WTC11 (cell line): ENCODE measurements around the gene ALK. TPM values are rescaled to one million over a fixed set of nuclear protein-coding genes. Genes with fewer than 3 reads are reported as not detected.

Experiments used
- ATAC-seq: fragments of 200-7000 bp; cut with Tn5 transposase; 2 replicates; pipeline ENCODE4 v1.10.0; 2021; ENCODE audit warnings: mild to moderate bottlenecking, moderate library complexity
- CTCF ChIA-PET: fragments of 300-600 bp; sonication (Branson Sonifier 250); formaldehyde crosslinking; loops from one replicate; lab custom pipeline; 2021; ENCODE audit warnings: antibody characterized with exemption; lab: Charles Lee
- POLR2A ChIA-PET: fragments of 350-600 bp; sonication (Branson Sonifier 250); formaldehyde crosslinking; loops from one replicate; lab custom pipeline; 2021; ENCODE audit warnings: antibody characterized with exemption; lab: Charles Lee
- DNase-seq: peaks from one replicate; pipeline ENCODE4 v3.0.0; 2021; ENCODE audit warnings: low spot score
- H3K27ac Mint-ChIP-seq: 2 replicates; pipeline ENCODE4 v1.8.0; 2021; ENCODE audit warnings: mixed read lengths
- H3K27me3 Mint-ChIP-seq: 2 replicates; pipeline ENCODE4 v1.8.0; 2021; ENCODE audit warnings: low read depth, mild to moderate bottlenecking, moderate library complexity, mixed read lengths
- H3K36me3 Mint-ChIP-seq: 2 replicates; pipeline ENCODE4 v1.8.0; 2021; ENCODE audit warnings: mixed read lengths
- H3K4me1 Mint-ChIP-seq: 2 replicates; pipeline ENCODE4 v1.8.0; 2022; ENCODE audit warnings: mixed read lengths
- H3K4me3 Mint-ChIP-seq: 2 replicates; pipeline ENCODE4 v1.8.0; 2021; ENCODE audit warnings: mild to moderate bottlenecking, moderate library complexity, mixed read lengths
- H3K9me3 Mint-ChIP-seq: 2 replicates; pipeline ENCODE4 v1.8.0; 2021; ENCODE audit warnings: mixed read lengths
- CBFB ChIP-seq: sonication (generic); formaldehyde crosslinking; IDR thresholded peaks from 2 replicates; pipeline ENCODE4 v1.8.1; 2022; ENCODE audit warnings: mild to moderate bottlenecking, low read depth, missing genetic modification reagents
- GABPB1 ChIP-seq: sonication (generic); formaldehyde crosslinking; IDR thresholded peaks from 2 replicates; pipeline ENCODE4 v1.8.1; 2023; ENCODE audit warnings: mild to moderate bottlenecking, missing genetic modification reagents
- GRHL2 ChIP-seq: fragments of 250-450 bp; sonication (Bioruptor Pico); IDR thresholded peaks from 2 replicates; pipeline ENCODE4 v1.8.0; 2022; ENCODE audit warnings: mild to moderate bottlenecking, moderate library complexity; ENCODE audit not compliant: insufficient replicate concordance, severe bottlenecking
- GTF2I ChIP-seq: fragments of 250-450 bp; sonication (Bioruptor Pico); conservative IDR thresholded peaks from 2 replicates; pipeline ENCODE4 v1.4.0; 2021; ENCODE audit warnings: mild to moderate bottlenecking
- JAZF1 ChIP-seq: fragments of 250-450 bp; sonication (Bioruptor Pico); IDR thresholded peaks from 2 replicates; pipeline ENCODE4 v1.9.0; 2021; ENCODE audit warnings: moderate library complexity, mild to moderate bottlenecking, inconsistent platforms
- MXD4 ChIP-seq: fragments of 250-450 bp; sonication (Bioruptor Pico); IDR thresholded peaks from 2 replicates; pipeline ENCODE4 v1.8.0; 2021; ENCODE audit warnings: mild to moderate bottlenecking, moderate library complexity, borderline replicate concordance
- NFATC4 ChIP-seq: fragments of 250-450 bp; sonication (Bioruptor Pico); IDR thresholded peaks from 2 replicates; pipeline ENCODE4 v1.9.0; 2021; ENCODE audit warnings: mild to moderate bottlenecking
- NR2C2 ChIP-seq: sonication (generic); formaldehyde crosslinking; IDR thresholded peaks from 2 replicates; pipeline ENCODE4 v1.8.0; 2022; ENCODE audit warnings: mild to moderate bottlenecking, missing genetic modification reagents
- NR3C1 ChIP-seq: sonication (generic); formaldehyde crosslinking; conservative IDR thresholded peaks from 2 replicates; pipeline ENCODE4 v1.8.1; 2023; ENCODE audit warnings: low read depth, mild to moderate bottlenecking, missing genetic modification reagents
- OVOL2 ChIP-seq: fragments of 250-450 bp; sonication (Bioruptor Pico); IDR thresholded peaks from 2 replicates; pipeline ENCODE4 v1.9.0; 2021; ENCODE audit warnings: mild to moderate bottlenecking, borderline replicate concordance
- RORB ChIP-seq: fragments of 250-450 bp; sonication (Bioruptor Pico); IDR thresholded peaks from 2 replicates; pipeline ENCODE4 v1.9.0; 2021; ENCODE audit warnings: mild to moderate bottlenecking
- SP1 ChIP-seq: sonication (generic); formaldehyde crosslinking; conservative IDR thresholded peaks from 2 replicates; pipeline ENCODE4 v1.8.1; 2022; ENCODE audit warnings: missing genetic modification reagents
- ZBTB21 ChIP-seq: sonication (generic); formaldehyde crosslinking; IDR thresholded peaks from 2 replicates; pipeline ENCODE4 v1.8.1; 2023; ENCODE audit warnings: mild to moderate bottlenecking, missing genetic modification reagents, borderline replicate concordance
- ZBTB43 ChIP-seq: sonication (generic); formaldehyde crosslinking; IDR thresholded peaks from 2 replicates; pipeline ENCODE4 v1.8.1; 2023; ENCODE audit warnings: mild to moderate bottlenecking, missing genetic modification reagents
- ZNF138 ChIP-seq: sonication (generic); formaldehyde crosslinking; conservative IDR thresholded peaks from 2 replicates; pipeline ENCODE4 v1.8.1; 2022; ENCODE audit warnings: mild to moderate bottlenecking, moderate library complexity, missing genetic modification reagents
- ZNF416 ChIP-seq: fragments of 250-450 bp; sonication (Bioruptor Pico); IDR thresholded peaks from 2 replicates; pipeline ENCODE4 v1.9.0; 2021; ENCODE audit warnings: mild to moderate bottlenecking, inconsistent platforms
- ZNF512 ChIP-seq: sonication (generic); formaldehyde crosslinking; IDR thresholded peaks from 2 replicates; pipeline ENCODE4 v1.8.1; 2022; ENCODE audit warnings: missing genetic modification reagents, borderline replicate concordance
- total RNA-seq: library from RNA; stranded (reverse); gene quantifications from 3 replicates; pipeline ENCODE4 v1.2.3, GENCODE V29; 2021
- TF ChIP-seq, protein P1 (sequence below): fragments of 250-450 bp; sonication (Bioruptor Pico); IDR thresholded peaks from 2 replicates; pipeline ENCODE4 v1.9.0; 2021; ENCODE audit warnings: mild to moderate bottlenecking
- TF ChIP-seq, protein P2 (sequence below): fragments of 250-450 bp; sonication (Bioruptor Pico); IDR thresholded peaks from 2 replicates; pipeline ENCODE4 v1.9.0; 2021; ENCODE audit warnings: moderate library complexity, mild to moderate bottlenecking, inconsistent platforms, borderline replicate concordance
- TF ChIP-seq, protein P3 (sequence below): fragments of 250-450 bp; sonication (Bioruptor Pico); IDR thresholded peaks from 2 replicates; pipeline ENCODE4 v1.8.0; 2021; ENCODE audit warnings: mild to moderate bottlenecking
- TF ChIP-seq, protein P4 (sequence below): fragments of 200-600 bp; IDR thresholded peaks from 2 replicates; pipeline ENCODE4 v1.8.0; 2022; ENCODE audit warnings: antibody characterized with exemption

ALK gene
- total RNA-seq, 1 experiment from 2014 or later, result not detected

DNA sequence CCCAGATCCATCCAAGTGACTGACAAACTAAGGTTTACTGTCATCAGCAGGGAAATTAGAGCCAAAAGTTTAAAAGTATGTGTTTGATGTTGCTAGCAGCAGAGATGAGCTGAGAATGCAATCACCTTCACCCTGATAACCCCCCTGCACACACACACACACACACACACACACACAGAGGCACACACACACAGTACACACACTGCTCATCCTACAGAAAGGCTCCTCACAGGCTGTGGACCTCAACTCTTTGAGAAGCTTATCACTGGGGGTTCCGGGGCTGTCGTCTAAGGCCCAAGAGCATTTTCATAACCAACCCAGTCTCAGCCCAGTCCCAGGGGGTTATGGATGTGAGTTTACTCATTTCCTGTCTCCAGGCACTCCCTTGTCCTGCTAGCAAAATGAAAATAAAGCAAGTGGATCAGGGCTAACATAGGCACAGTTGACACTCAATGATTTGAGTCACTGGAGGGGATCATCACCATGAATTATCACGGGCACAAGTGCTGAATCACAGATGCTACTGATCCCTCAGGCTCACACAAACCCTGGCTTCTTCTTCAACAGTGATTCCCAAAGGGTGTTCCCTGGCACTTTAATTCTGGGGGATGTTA is 76.6 kb downstream of the ALK start:
- H3K4me3 Mint-ChIP-seq, result no peak overlapping the region
- CTCF ChIA-PET, result no interaction called here
- H3K27ac Mint-ChIP-seq, result no peak overlapping the region
- DNase-seq (no peak), ATAC-seq (no peak)
- peaks cover 8% of the 10 kb centered on the region for H3K4me1 Mint-ChIP-seq
- POLR2A ChIA-PET, result no interaction called here
- H3K36me3 Mint-ChIP-seq, result no peaks in the 10 kb centered on the region
- peaks cover 2% of the 10 kb centered on the region; the same call in 1 of the 2 replicates for H3K27me3 Mint-ChIP-seq
- TF ChIP-seq ZNF416 (CRISPR knock-in tag) (no peak), RORB (no peak), NFATC4 (CRISPR knock-in tag) (no peak), CBFB (CRISPR knock-in tag) (no peak), GTF2I (CRISPR knock-in tag) (no peak), JAZF1 (CRISPR knock-in tag) (no peak), NR2C2 (CRISPR knock-in tag) (no peak)
- TF ChIP-seq, protein P1, sequence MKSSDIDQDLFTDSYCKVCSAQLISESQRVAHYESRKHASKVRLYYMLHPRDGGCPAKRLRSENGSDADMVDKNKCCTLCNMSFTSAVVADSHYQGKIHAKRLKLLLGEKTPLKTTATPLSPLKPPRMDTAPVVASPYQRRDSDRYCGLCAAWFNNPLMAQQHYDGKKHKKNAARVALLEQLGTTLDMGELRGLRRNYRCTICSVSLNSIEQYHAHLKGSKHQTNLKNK, result no peak
- TF ChIP-seq, protein P2, sequence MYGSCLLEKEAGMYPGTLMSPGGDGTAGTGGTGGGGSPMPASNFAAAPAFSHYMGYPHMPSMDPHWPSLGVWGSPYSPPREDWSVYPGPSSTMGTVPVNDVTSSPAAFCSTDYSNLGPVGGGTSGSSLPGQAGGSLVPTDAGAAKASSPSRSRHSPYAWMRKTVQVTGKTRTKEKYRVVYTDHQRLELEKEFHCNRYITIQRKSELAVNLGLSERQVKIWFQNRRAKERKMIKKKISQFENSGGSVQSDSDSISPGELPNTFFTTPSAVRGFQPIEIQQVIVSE, result no peak
- TF ChIP-seq, protein P3, sequence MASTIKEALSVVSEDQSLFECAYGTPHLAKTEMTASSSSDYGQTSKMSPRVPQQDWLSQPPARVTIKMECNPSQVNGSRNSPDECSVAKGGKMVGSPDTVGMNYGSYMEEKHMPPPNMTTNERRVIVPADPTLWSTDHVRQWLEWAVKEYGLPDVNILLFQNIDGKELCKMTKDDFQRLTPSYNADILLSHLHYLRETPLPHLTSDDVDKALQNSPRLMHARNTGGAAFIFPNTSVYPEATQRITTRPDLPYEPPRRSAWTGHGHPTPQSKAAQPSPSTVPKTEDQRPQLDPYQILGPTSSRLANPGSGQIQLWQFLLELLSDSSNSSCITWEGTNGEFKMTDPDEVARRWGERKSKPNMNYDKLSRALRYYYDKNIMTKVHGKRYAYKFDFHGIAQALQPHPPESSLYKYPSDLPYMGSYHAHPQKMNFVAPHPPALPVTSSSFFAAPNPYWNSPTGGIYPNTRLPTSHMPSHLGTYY (CRISPR knock-in tag), result no peak
- H3K9me3 Mint-ChIP-seq, result no peaks in the 10 kb centered on the region

- H3K27ac Mint-ChIP-seq, result no peak overlapping the region
- ChIA-PET CTCF (interaction anchor here (0.6 to 1.0 kb wide), 3 partner anchors 80 to 212 kb away, joined by 3 to 5 read pairs (median 3); partner anchors contain the start of gene ALK), POLR2A (no interaction called here)
- no peak overlapping the region for H3K4me3 Mint-ChIP-seq
- H3K36me3 Mint-ChIP-seq, result peaks cover 8% of the 10 kb centered on the region
- ATAC-seq (peak; percentile 80), DNase-seq (peak; percentile 54)
- TF ChIP-seq NR3C1 (CRISPR knock-in tag), result no peak
- TF ChIP-seq SP1 (CRISPR knock-in tag), result no peak
- TF ChIP-seq ZBTB21 (CRISPR knock-in tag), result no peak
- TF ChIP-seq, protein P4, sequence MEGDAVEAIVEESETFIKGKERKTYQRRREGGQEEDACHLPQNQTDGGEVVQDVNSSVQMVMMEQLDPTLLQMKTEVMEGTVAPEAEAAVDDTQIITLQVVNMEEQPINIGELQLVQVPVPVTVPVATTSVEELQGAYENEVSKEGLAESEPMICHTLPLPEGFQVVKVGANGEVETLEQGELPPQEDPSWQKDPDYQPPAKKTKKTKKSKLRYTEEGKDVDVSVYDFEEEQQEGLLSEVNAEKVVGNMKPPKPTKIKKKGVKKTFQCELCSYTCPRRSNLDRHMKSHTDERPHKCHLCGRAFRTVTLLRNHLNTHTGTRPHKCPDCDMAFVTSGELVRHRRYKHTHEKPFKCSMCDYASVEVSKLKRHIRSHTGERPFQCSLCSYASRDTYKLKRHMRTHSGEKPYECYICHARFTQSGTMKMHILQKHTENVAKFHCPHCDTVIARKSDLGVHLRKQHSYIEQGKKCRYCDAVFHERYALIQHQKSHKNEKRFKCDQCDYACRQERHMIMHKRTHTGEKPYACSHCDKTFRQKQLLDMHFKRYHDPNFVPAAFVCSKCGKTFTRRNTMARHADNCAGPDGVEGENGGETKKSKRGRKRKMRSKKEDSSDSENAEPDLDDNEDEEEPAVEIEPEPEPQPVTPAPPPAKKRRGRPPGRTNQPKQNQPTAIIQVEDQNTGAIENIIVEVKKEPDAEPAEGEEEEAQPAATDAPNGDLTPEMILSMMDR, result peak; percentile 77
- no peak for TF ChIP-seq ZBTB43 (CRISPR knock-in tag)
- no peak for TF ChIP-seq MXD4 (CRISPR knock-in tag)
- TF ChIP-seq GRHL2 (CRISPR knock-in tag), result no peak
- no peaks in the 10 kb centered on the region for H3K4me1 Mint-ChIP-seq
- H3K9me3 Mint-ChIP-seq, result peaks cover 18% of the 10 kb centered on the region
- peaks cover 2% of the 10 kb centered on the region; the same call in 1 of the 2 replicates for H3K27me3 Mint-ChIP-seq
Measured at GRCh38 chr2:29841386-29842004, 79.9 kb downstream of the ALK start.

GRCh38 chr2:29839306-29839705 is 82.1 kb downstream of the ALK start:
- CTCF ChIA-PET, result no interaction called here
- DNase-seq, result no peak
- POLR2A ChIA-PET, result no interaction called here
- H3K27me3 Mint-ChIP-seq, result peaks cover 8% of the 10 kb centered on the region; the same call in 1 of the 2 replicates
- no peak for ATAC-seq
- peaks cover 30% of the 10 kb centered on the region for H3K9me3 Mint-ChIP-seq
- H3K36me3 Mint-ChIP-seq, result peaks cover 8% of the 10 kb centered on the region
- H3K27ac Mint-ChIP-seq, result no peak overlapping the region
- no peaks in the 10 kb centered on the region for H3K4me1 Mint-ChIP-seq
- no peak overlapping the region for H3K4me3 Mint-ChIP-seq
- TF ChIP-seq ZNF512 (CRISPR knock-in tag), result no peak
- TF ChIP-seq ZBTB43 (CRISPR knock-in tag), result no peak
- no peak for TF ChIP-seq ZNF138
- no peak for TF ChIP-seq GABPB1 (CRISPR knock-in tag)
- no peak for TF ChIP-seq OVOL2 (CRISPR knock-in tag)
